ENCODE data around the gene TCF7L1. TPM values are rescaled to one million over a fixed set of nuclear protein-coding genes. Genes with fewer than 3 reads are reported as not detected.
A peak's percentile ranks its signal among the peaks of the same experiment; 100 is the strongest.

Gene TCF7L1
- polyA plus RNA-seq, 1 of the 3 experiments (the other 2 are of a cell fraction), result 3.7 TPM

DNA sequence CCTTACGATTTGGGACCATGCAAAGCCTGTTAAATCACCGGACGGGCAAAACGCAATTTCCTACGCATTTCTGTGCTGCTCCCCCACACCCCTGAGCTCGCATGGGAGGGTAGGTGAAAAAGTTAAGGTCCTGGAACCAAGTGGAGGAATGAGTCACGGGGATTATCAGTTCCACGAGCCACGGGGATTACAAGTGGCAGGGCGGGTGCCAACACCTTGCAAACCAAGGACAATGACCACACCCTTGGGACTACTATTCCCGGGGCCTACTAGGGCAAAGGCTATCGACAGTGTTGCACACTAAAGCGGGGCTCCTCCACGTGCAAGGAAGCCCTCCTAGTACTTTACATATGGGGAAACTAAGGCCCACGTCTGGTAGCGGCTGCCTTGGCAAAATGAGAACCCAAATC, 220.7 kb downstream of the TCF7L1 start:
- TF ChIP-seq FOSL2 (IDR thresholded peaks at IDR 0.05; ENCODE audit: borderline replicate concordance, low read depth) (no peak), FOXM1 (IDR thresholded peaks at IDR 0.05; ENCODE audit: low read depth) (no peak)
- TF ChIP-seq, protein P1, sequence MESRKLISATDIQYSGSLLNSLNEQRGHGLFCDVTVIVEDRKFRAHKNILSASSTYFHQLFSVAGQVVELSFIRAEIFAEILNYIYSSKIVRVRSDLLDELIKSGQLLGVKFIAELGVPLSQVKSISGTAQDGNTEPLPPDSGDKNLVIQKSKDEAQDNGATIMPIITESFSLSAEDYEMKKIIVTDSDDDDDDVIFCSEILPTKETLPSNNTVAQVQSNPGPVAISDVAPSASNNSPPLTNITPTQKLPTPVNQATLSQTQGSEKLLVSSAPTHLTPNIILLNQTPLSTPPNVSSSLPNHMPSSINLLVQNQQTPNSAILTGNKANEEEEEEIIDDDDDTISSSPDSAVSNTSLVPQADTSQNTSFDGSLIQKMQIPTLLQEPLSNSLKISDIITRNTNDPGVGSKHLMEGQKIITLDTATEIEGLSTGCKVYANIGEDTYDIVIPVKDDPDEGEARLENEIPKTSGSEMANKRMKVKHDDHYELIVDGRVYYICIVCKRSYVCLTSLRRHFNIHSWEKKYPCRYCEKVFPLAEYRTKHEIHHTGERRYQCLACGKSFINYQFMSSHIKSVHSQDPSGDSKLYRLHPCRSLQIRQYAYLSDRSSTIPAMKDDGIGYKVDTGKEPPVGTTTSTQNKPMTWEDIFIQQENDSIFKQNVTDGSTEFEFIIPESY (IDR thresholded peaks at IDR 0.05; ENCODE audit: borderline replicate concordance, low read depth), result no peak
- Histone ChIP-seq H3K9me3 (no peaks in the 10 kb centered on the region), H3K9me2 (no peaks in the 10 kb centered on the region), H3K4me1 (ENCODE audit: control insufficient read depth in 1 of 2, insufficient read depth in 2 of 2, low read depth in 1 of 2, low read length in 1 of 2) (peaks cover 5 to 10% of the 10 kb centered on the region in 2 experiments; a peak in 2 of 4 replicates), H3K9ac (peak overlapping the region; percentile 65), H3K36me3 (replicated peaks in 1 of 2; ENCODE audit: control insufficient read depth in 1 of 2, insufficient read depth in 2 of 2, low read length in 1 of 2) (peaks cover 14 to 29% of the 10 kb centered on the region in 2 experiments), H3K4me2 (peak overlapping the region; percentile 91), H3K27ac (ENCODE audit: low read depth in 2 of 2, low read length in 1 of 2) (peak overlapping the region; percentile 24 to 77; a peak in 3 of 4 replicates), H4K20me1 (ENCODE audit: insufficient read depth) (no peaks in the 10 kb centered on the region), H3K4me3 (ENCODE audit: low read depth in 2 of 2, low read length in 1 of 2) (peak overlapping the region; percentile 75 to 89), H3F3A (replicated peaks; ENCODE audit: insufficient read depth) (no peaks in the 10 kb centered on the region), H2AFZ (ENCODE audit: low read depth) (peak overlapping the region; percentile 73; the same call in 1 of the 2 replicates), H3K79me2 (ENCODE audit: insufficient read depth) (peaks cover 59% of the 10 kb centered on the region), H3K27me3 (ENCODE audit: insufficient read depth) (no peaks in the 10 kb centered on the region)
- DNase-seq, result peak; percentile 38
- ChIA-PET CTCF (interaction anchor here (0.6 to 1.8 kb wide), 5 partner anchors 14 to 65 kb away, joined by 3 to 5 read pairs (median 3); partner anchors contain the start of genes SH2D6 and TGOLN2), POLR2A (interaction anchor here (0.8 to 2.5 kb wide), 9 partner anchors 12 to 258 kb away, joined by 3 to 14 read pairs (median 3); partner anchors contain the start of genes C2orf68, MAT2A, SH2D6 and TGOLN2)
- 17% methylated on average over 12 of the region's 16 CpGs for WGBS (ENCODE audit: low lambda C conversion rate)

DNA sequence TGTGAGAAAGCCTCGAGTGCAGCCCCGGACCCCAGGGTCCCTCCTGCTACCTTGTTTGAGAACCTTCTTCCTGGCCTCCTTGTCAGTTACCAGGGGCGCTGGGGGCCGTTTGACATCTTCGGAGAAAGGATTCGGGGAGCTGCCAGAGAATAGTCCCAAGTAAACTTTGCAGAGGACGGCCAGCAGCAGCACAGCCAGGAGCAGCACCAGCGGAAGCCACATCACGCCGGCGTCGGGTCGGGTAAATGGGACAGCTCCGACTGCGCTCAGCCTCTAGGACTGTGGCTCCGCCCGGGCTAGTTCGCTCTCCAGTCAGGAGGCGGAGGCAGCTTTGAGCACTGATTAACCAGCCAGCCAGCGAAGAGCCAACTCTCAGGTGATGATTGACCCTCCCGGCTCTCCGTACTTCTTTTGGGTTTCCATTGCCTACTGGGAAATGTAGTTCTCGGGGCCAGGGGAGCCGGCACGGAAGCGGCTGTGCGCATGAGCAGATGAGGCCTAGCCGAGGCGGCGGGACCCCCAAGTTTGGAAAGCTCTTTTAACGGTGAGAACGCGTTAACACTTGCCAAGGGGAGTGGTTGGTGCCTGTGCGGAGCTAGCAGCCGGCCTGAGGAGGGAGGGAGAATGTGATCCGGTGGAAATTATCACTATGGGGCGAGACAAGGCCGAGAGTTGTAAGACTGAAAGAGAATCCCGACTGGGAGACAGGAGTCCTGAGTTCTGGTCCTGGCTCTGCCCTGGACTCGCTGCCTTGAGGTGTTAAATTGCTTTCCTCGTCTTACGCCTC, 221.3 kb downstream of the TCF7L1 start, which contains the start of the genes ELMOD3 and RETSAT:
Gene ELMOD3, plus strand, starts transcription at position 484 of the 787 bp plus-strand sequence. CDS start 2,430 bp downstream, outside the sequence.
Gene RETSAT, minus strand, starts transcription at position 243 of the 787 bp plus-strand sequence. Its CDS starts 21 bp downstream, at position 222.
- CTCF ChIA-PET, result interaction anchor here (0.8 to 1.8 kb wide), 5 partner anchors 11 to 65 kb away, joined by 3 to 5 read pairs (median 4); partner anchors contain the start of gene TGOLN2
- Histone ChIP-seq H3K27me3 (ENCODE audit: insufficient read depth) (no peaks in the 10 kb centered on the region), H3K79me2 (ENCODE audit: insufficient read depth) (peaks cover 59% of the 10 kb centered on the region)
- TF ChIP-seq FOSL2 (IDR thresholded peaks at IDR 0.05; ENCODE audit: borderline replicate concordance, low read depth), result no peak
- TF ChIP-seq, protein P2, sequence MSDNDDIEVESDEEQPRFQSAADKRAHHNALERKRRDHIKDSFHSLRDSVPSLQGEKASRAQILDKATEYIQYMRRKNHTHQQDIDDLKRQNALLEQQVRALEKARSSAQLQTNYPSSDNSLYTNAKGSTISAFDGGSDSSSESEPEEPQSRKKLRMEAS (IDR thresholded peaks at IDR 0.05; ENCODE audit: low read depth), result 0 out of 2 replicates have a peak, but pooled peaks have one; percentile 33
- TF ChIP-seq SIN3A (IDR thresholded peaks at IDR 0.05; ENCODE audit: borderline replicate concordance, low read depth, low read length), result peak; percentile 43; the same call in 1 of the 2 replicates
- TF ChIP-seq ELF1 (IDR thresholded peaks at IDR 0.05), result peak; percentile 95
- TF ChIP-seq, protein P3, sequence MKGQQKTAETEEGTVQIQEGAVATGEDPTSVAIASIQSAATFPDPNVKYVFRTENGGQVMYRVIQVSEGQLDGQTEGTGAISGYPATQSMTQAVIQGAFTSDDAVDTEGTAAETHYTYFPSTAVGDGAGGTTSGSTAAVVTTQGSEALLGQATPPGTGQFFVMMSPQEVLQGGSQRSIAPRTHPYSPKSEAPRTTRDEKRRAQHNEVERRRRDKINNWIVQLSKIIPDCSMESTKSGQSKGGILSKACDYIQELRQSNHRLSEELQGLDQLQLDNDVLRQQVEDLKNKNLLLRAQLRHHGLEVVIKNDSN (IDR thresholded peaks at IDR 0.05; ENCODE audit: borderline replicate concordance, low read depth), result no peak
- TF ChIP-seq YY1 (IDR thresholded peaks at IDR 0.05; ENCODE audit: low read depth), result no peak; the same call in 1 of the 2 replicates
- TF ChIP-seq, protein P4, sequence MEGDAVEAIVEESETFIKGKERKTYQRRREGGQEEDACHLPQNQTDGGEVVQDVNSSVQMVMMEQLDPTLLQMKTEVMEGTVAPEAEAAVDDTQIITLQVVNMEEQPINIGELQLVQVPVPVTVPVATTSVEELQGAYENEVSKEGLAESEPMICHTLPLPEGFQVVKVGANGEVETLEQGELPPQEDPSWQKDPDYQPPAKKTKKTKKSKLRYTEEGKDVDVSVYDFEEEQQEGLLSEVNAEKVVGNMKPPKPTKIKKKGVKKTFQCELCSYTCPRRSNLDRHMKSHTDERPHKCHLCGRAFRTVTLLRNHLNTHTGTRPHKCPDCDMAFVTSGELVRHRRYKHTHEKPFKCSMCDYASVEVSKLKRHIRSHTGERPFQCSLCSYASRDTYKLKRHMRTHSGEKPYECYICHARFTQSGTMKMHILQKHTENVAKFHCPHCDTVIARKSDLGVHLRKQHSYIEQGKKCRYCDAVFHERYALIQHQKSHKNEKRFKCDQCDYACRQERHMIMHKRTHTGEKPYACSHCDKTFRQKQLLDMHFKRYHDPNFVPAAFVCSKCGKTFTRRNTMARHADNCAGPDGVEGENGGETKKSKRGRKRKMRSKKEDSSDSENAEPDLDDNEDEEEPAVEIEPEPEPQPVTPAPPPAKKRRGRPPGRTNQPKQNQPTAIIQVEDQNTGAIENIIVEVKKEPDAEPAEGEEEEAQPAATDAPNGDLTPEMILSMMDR (IDR thresholded peaks at IDR 0.05), result no peak
- TF ChIP-seq, protein P5, sequence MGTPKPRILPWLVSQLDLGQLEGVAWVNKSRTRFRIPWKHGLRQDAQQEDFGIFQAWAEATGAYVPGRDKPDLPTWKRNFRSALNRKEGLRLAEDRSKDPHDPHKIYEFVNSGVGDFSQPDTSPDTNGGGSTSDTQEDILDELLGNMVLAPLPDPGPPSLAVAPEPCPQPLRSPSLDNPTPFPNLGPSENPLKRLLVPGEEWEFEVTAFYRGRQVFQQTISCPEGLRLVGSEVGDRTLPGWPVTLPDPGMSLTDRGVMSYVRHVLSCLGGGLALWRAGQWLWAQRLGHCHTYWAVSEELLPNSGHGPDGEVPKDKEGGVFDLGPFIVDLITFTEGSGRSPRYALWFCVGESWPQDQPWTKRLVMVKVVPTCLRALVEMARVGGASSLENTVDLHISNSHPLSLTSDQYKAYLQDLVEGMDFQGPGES (IDR thresholded peaks at IDR 0.05; ENCODE audit: low read depth, low read length), result no peak
- peak; percentile 68; the same call in 1 of the 2 replicates for TF ChIP-seq RFX5 (IDR thresholded peaks at IDR 0.05; ENCODE audit: low read length)
- TF ChIP-seq, protein P1 (IDR thresholded peaks at IDR 0.05; ENCODE audit: borderline replicate concordance, low read depth), result no peak; the same call in 1 of the 2 replicates
- TF ChIP-seq GATA2 (CRISPR knock-in tag; IDR thresholded peaks at IDR 0.05), result no peak
- TF ChIP-seq JUND (IDR thresholded peaks at IDR 0.05), result no peak
- TF ChIP-seq EP300 (IDR thresholded peaks at IDR 0.05; ENCODE audit: borderline replicate concordance in 1 of 2, low read depth in 1 of 2, low read length in 1 of 2), result peak in 1 of 2 experiments; percentile 44; a peak in 1 of 4 replicates
- no peak for TF ChIP-seq FOXM1 (IDR thresholded peaks at IDR 0.05; ENCODE audit: low read depth)

More for the DNA sequence above, 221.3 kb downstream of the TCF7L1 start, which contains the start of the genes ELMOD3 and RETSAT:
- Histone ChIP-seq H3K9me2 (no peaks in the 10 kb centered on the region), H3K4me1 (ENCODE audit: control insufficient read depth in 1 of 2, insufficient read depth in 2 of 2, low read depth in 1 of 2, low read length in 1 of 2) (peaks cover 5 to 10% of the 10 kb centered on the region in 2 experiments; a peak in 2 of 4 replicates), H3K36me3 (replicated peaks in 1 of 2; ENCODE audit: control insufficient read depth in 1 of 2, insufficient read depth in 2 of 2, low read length in 1 of 2) (peaks cover 15 to 27% of the 10 kb centered on the region in 2 experiments), H3K27ac (ENCODE audit: low read depth in 2 of 2, low read length in 1 of 2) (peak within 1 kb of the TSS; percentile 42 to 77; a peak in 3 of 4 replicates), H4K20me1 (ENCODE audit: insufficient read depth) (no peaks in the 10 kb centered on the region), H3F3A (replicated peaks; ENCODE audit: insufficient read depth) (no peaks in the 10 kb centered on the region), H3K9ac (peak within 1 kb of the TSS; percentile 89), H2AFZ (ENCODE audit: low read depth) (peak within 1 kb of the TSS; percentile 80), H3K4me2 (peak within 1 kb of the TSS; percentile 91), H3K9me3 (no peaks in the 10 kb centered on the region), H3K4me3 (ENCODE audit: low read depth in 2 of 2, low read length in 1 of 2) (peak within 1 kb of the TSS; percentile 75 to 89)
- POLR2A ChIA-PET, result interaction anchor here (0.7 to 2.5 kb wide), 10 partner anchors 13 to 257 kb away, joined by 3 to 14 read pairs (median 3); partner anchors contain the start of genes C2orf68, MAT2A, SH2D6 and TGOLN2
- DNase-seq, result peak; percentile 92
- 0% methylated on average over 20 of the region's 42 CpGs for WGBS (ENCODE audit: low lambda C conversion rate)

Data from SK-N-SH (cell line).